CD4-positive, alpha-beta T cell treated with Interferon alpha-2 for 1 hour (primary cell): ENCODE data around the gene THSD7A.

Experiments used
- DNase-seq, 2 donors: peaks; one replicate each; pipeline ENCODE4 v3.0.0-alpha.2; 2020 to 2022

The THSD7A gene

GRCh38 chr7:11620406-11621253 is 211.4 kb downstream of the THSD7A start:
- DNase-seq, result no peak

DNA sequence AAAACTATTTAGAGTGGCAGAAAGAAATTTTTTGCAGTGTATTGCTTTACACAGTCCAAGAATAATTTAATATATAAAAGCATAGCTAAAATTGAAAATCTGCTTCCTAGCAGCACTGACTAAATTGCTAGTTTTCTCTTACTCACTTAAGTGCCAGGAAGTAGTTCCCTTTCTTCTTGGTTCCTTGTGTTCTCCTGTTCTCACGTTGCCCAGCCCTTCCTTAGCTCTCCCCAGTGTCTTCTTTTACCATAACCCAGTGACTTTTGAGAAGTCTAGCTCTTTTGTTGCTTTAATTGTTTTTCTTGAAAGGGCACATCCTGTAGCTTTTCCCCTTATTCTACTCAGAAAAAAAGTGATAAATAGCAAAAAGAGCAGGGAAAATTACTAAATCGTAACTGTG is 215.5 kb downstream of the THSD7A start:
- no peak for DNase-seq

- no peak for DNase-seq
Observed at GRCh38 chr7:11615174-11615573, 216.8 kb downstream of the THSD7A start.

GRCh38 chr7:11613292-11613930 is 218.6 kb downstream of the THSD7A start:
- DNase-seq, result no peak

GRCh38 chr7:11612737-11613136 is 219.3 kb downstream of the THSD7A start:
- no peak for DNase-seq

DNA sequence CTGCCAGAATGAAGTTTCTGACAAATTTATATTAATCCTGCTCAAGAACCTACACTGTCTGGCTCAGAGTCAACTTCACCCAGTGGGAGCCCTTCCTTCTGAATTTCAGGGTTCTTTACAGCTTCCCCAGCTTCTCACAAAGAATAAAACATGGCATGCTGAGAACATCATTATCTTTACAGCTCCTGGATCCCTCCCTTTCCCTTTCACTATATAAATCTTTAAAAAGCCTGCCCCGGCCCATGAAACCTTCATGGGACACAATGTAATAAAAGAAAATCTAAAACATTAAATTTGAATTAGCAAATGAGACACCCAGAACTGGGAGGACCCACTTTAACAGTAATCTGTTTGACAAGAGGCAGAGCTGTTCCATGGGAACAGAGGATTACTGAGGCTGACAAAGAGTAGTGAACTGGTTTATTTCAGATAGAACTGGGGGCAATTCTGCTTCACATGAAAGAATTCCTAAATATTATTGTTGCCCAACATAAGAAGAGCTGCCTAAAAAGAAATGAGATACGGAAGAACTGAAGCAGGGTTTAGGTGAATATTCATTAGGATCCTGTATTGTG is 222.8 kb downstream of the THSD7A start:
- DNase-seq, result no peak

- no peak for DNase-seq
Observed at GRCh38 chr7:11607686-11608085, 224.3 kb downstream of the THSD7A start.

DNA sequence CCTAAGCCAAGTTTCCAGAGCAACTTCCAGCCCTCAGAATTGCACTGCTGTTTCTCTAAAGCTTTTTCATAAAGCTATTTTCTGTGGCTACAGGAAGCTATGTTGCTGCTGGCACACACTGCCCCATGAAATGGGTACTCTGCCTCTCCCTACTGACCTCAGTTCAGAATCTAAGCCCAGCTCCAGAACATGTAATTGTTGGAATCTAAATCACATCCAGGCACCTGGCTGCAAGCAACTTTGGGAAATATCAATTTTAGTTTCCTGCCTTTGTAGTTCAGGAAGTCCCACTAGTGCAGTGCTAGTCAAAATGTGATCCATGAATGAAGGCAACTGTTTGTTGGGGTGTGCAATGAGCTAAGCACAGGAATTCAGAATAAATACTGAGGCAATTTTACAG is 226.2 kb downstream of the THSD7A start:
- DNase-seq, result no peak

DNA sequence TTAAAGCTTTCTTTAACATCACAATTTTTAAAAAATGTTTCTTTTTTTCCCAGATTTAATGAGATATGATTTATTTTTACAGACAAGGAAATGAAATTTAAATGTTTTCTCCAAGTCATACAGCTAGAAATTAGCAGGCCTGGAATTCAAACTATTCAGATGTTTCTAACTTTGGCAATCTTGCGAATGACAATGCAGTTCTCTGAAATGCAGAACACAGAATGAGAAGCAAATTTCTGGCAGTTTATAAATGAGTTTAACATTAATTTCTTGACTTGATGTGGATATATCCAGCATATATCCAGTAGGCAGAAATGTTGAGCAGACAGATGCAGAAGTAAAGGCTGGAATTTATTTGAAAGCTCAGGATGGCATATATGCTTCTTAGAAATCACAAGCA is 227.5 kb downstream of the THSD7A start:
- DNase-seq, result no peak

DNA sequence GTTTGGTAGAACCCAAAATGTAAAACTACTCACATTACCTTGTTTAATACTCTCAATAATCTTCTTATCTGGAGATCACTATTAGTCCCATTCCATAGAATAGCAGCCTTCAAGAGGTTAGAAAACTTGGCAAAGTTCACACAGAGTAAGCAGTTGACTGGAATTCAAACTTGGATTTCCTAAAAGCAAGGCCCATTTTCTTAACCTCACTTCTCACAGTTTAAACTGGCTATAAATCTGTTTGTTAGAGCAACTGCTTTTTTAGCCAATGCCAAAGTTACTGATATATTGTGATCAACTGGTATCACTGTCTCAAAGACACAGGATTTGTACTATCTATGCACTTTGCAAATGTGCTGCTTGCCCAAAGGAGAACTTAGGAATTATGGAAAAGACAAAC is 230.2 kb downstream of the THSD7A start:
- DNase-seq, result no peak

DNA sequence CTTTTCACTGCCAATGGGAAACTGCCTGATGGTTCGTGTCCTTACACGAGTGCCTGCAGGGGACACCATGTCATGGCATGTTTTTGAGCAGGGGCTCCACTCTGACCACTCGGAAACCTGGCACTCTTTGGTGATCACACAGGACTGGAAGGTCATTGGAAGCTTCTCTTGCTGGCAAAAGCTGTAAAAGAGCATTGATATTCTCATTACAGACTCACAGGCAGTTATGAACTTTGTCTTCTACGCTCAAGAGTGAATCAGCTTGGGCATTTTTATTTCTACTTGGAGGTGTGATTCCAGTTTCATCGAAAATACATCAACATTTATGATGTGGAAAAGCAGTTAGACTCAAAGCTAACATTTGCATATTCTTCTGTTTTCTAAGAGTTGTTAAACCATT is 238.7 kb downstream of the THSD7A start:
- no peak for DNase-seq

GRCh38 chr7:11592699-11593098 is 239.3 kb downstream of the THSD7A start:
- DNase-seq, result no peak

- DNase-seq, result no peak
Observed at GRCh38 chr7:11591943-11592342, 240.1 kb downstream of the THSD7A start.

DNA sequence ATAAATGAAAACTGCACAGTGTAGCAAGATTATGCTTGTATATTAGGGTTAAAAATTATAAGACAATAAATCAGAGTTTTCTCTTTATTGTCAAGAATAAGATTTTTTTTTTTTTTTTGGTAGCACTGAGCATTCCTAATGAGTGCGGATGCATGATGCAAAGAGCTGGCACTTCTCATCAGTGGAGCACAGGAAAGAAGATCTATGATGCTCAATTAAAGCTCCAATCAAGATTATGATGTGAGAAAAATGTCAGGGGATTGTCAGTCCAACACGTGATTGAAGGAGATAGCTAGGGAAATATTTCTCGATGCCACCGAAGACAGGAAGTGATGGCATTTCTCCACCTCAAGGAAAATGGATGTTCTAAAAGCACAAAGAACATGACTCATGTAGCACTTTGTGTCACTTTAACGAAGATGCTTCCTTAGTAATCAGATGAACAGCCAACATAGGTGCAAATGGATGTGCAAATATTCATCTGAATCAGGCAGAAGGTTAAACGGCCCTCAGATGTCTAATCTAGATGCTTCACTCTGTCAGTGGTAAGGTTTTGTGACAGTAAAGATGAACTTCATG is 240.9 kb downstream of the THSD7A start:
- DNase-seq, result no peak

DNA sequence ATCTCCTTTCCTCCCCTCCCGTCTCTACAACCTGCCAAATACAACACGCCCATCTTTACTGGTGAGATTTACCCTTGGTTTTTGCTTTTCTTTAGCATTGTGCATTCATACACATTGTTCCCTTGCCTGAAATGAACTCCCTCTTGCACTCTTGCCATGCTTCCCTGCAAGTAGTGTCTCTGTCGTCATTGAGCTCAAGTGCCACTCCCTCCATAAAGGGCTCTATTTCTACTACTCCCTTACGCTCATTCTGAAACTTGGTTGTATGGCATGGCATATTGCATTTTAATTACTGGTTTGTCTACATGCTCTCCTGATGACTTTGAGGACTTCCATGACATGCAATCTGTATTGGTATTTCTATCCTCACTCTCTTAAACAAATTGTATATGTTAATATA is 242.7 kb downstream of the THSD7A start:
- DNase-seq, result no peak

DNA sequence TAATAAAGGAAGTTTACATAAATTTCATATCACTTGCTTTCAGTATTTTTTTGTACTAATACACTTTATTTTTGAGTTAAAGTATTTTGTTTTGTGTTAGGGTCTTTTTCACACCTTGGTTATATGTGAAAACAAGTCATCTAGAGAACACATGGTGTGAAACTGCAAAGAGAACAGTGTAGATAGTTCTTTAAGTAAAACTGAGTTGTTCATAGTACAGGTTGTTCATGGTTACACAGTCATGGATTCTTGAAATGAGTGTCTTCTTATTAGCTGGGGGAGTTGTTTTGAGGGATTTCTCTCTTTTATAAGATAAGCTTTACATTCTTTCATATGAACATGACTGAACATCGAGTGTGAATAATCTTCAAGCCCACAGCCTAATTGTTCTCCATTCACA is 244.2 kb downstream of the THSD7A start:
- no peak for DNase-seq

DNA sequence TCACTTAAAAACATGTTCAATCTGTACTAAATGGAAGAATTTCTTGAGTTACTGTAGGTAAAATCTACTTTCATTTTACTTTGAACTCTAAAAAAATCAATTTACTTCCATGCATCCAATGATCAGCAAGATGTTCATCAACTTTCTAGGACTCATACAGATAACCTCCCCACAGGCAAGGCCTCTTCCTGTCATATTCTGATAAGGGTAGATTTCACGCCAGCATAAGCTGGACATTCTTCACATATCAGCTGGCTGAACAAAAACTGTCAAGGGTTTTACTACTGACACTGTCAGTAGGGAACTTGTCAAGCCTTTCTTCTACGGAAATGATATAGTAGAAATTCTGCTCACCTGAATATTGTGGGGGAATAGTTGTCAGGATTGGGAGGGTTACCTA is 244.9 kb downstream of the THSD7A start:
- DNase-seq, result no peak

GRCh38 chr7:11584406-11585031 is 247.5 kb downstream of the THSD7A start:
- DNase-seq, result no peak

GRCh38 chr7:11579141-11579540 is 252.9 kb downstream of the THSD7A start:
- DNase-seq, result no peak

GRCh38 chr7:11576310-11576709 is 255.7 kb downstream of the THSD7A start:
- DNase-seq, result no peak

GRCh38 chr7:11573128-11573750 is 258.8 kb downstream of the THSD7A start:
- DNase-seq, result no peak

- no peak for DNase-seq
Observed at GRCh38 chr7:11570922-11571550, 261.0 kb downstream of the THSD7A start.
